ENCODE results near the gene CISD2.
A peak's percentile ranks its signal among the peaks of the same experiment; 100 is the strongest.
"Not testable (repeated sequence)": the region's sequence is repeated elsewhere in the genome, so short reads cannot be mapped to it uniquely, and the experiment has no call there.

Gene CISD2

DNA sequence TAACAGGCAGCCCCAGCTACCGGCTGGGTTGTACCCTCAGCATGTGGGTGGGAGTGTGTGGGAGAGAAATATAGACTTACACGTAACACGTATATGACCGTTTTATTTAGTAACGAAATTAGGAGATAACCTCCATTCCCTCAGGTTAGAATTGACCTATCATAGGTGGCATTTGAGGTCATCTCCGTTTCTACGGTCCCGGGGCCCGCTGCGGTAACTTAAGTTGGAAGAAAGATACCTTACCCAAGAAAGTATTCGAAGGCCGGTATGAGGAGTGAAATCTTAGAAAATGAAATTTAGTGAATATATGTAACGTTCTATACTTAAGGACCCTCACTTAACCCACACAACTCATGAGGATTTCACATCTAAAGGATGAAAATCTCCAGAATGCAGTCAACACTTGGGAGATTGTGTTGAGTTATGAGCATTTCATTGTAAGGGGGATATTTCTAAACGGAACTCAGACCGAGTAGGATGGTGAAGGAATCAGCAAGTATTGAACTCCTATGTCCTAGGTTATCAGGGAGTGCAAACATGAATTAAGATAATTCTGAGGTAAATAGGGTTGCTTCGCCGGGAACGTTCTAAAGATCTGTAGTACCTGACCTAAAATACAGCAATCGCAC, 891 bp downstream of the CISD2 start:
- Histone ChIP-seq H3K4me2 (ENCODE audit: low read length) (peak overlapping the region; percentile 76), H3K4ac (ENCODE audit: low read depth, low read length) (peak overlapping the region; percentile 77), H3K79me1 (ENCODE audit: low read length) (peaks cover 12% of the 10 kb centered on the region)

DNA sequence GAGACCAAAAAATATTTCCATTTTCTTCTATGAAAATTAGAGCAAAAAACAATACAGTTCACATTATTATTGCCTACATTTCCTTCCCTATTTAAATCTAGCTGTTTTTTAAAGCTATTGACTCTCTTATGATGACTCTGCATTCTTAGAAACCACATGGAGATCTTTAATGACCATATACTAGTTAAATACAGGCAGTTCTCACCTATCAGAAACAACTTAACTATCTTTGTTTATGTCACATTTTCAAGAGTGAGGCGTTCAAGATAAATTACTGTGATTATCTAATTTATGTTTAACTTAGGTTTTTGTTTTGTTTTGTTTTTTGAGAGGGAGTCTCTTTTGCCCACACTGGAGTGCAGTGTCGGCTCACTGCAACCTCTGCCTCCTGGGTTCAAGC, 3.0 kb downstream of the CISD2 start:
- no peaks in the 10 kb centered on the region for H3K9me3 ChIP-seq (ENCODE audit: insufficient read depth, low read depth, low read length)
- H2BK5ac ChIP-seq (ENCODE audit: low read depth, low read length, poor library complexity), result no peak overlapping the region
- H2BK12ac ChIP-seq (ENCODE audit: low read length), result no peak overlapping the region
- no peak overlapping the region for H2AFZ ChIP-seq (ENCODE audit: insufficient read depth, low read length, poor library complexity)
- H3K79me1 ChIP-seq (ENCODE audit: low read length), result peaks cover 12% of the 10 kb centered on the region
- peak overlapping the region; percentile 64 for H3K4ac ChIP-seq (ENCODE audit: low read depth, low read length)
- H2BK120ac ChIP-seq (ENCODE audit: insufficient read depth, low read length, poor library complexity), result no peak overlapping the region
- H3K23ac ChIP-seq (ENCODE audit: low read length), result no peak overlapping the region
- H3K18ac ChIP-seq (ENCODE audit: low read length), result no peak overlapping the region
- no peak overlapping the region for H4K8ac ChIP-seq (ENCODE audit: low read depth, low read length)
- peaks cover 0 to 3% of the 10 kb centered on the region in 2 experiments for H3K4me1 ChIP-seq (ENCODE audit: control insufficient read depth in 1 of 2, insufficient read depth in 2 of 2, low read length in 2 of 2)
- no peak overlapping the region for H3K4me3 ChIP-seq (ENCODE audit: low read depth, low read length)
- H4K91ac ChIP-seq (ENCODE audit: low read depth, low read length), result no peak overlapping the region
- no peak for DNase-seq
- H3K27me3 ChIP-seq (ENCODE audit: insufficient read depth, low read length), result no peaks in the 10 kb centered on the region
- H3K79me2 ChIP-seq (ENCODE audit: control insufficient read depth, insufficient read depth, low read length, poor library complexity), result no peaks in the 10 kb centered on the region
- no peak overlapping the region for H3K4me2 ChIP-seq (ENCODE audit: low read length)
- H3K9ac ChIP-seq (ENCODE audit: low read length), result no peak overlapping the region
- peaks cover 0 to 8% of the 10 kb centered on the region in 2 experiments for H3K36me3 ChIP-seq (ENCODE audit: control insufficient read depth in 1 of 2, insufficient read depth in 2 of 2, low read length in 2 of 2)
- no peak overlapping the region for H3K27ac ChIP-seq (ENCODE audit: low read depth, low read length)
- no peak overlapping the region for H2AK5ac ChIP-seq (ENCODE audit: low read length)
- no peak overlapping the region for H3K14ac ChIP-seq (ENCODE audit: low read length)
- no CpG with 5 or more reads among the region's 2 CpGs for WGBS (ENCODE audit: extremely low coverage, insufficient coverage, insufficient read length)
- no peak overlapping the region for H4K12ac ChIP-seq (ENCODE audit: low read depth, low read length)

More for the DNA sequence above, 891 bp downstream of the CISD2 start:
- Histone ChIP-seq H3K23ac (ENCODE audit: low read length) (no peak overlapping the region), H3K27me3 (ENCODE audit: insufficient read depth, low read length) (no peaks in the 10 kb centered on the region), H3K14ac (ENCODE audit: low read length) (peak overlapping the region; percentile 29), H3K4me3 (ENCODE audit: low read depth, low read length) (peak overlapping the region; percentile 88), H3K36me3 (ENCODE audit: control insufficient read depth in 1 of 2, insufficient read depth in 2 of 2, low read length in 2 of 2) (peaks cover 0 to 2% of the 10 kb centered on the region in 2 experiments), H4K8ac (ENCODE audit: low read depth, low read length) (peak overlapping the region; percentile 68), H2BK12ac (ENCODE audit: low read length) (no peak overlapping the region), H3K9ac (ENCODE audit: low read length) (peak overlapping the region; percentile 84), H3K27ac (ENCODE audit: low read depth, low read length) (peak overlapping the region; percentile 95), H4K12ac (ENCODE audit: low read depth, low read length) (no peak overlapping the region), H3K4me1 (ENCODE audit: control insufficient read depth in 1 of 2, insufficient read depth in 2 of 2, low read length in 2 of 2) (peaks cover 0 to 3% of the 10 kb centered on the region in 2 experiments), H2AK5ac (ENCODE audit: low read length) (no peak overlapping the region), H3K18ac (ENCODE audit: low read length) (peak overlapping the region; percentile 13), H2AFZ (ENCODE audit: insufficient read depth, low read length, poor library complexity) (peak overlapping the region; percentile 46), H3K9me3 (ENCODE audit: insufficient read depth, low read depth, low read length) (no peaks in the 10 kb centered on the region), H4K91ac (ENCODE audit: low read depth, low read length) (peak overlapping the region; percentile 64), H3K79me2 (ENCODE audit: control insufficient read depth, insufficient read depth, low read length, poor library complexity) (no peaks in the 10 kb centered on the region), H2BK5ac (ENCODE audit: low read depth, low read length, poor library complexity) (peak overlapping the region; percentile 15), H2BK120ac (ENCODE audit: insufficient read depth, low read length, poor library complexity) (no peak overlapping the region)
- no CpG with 5 or more reads among the region's 19 CpGs for WGBS (ENCODE audit: extremely low coverage, insufficient coverage, insufficient read length)
- DNase-seq, result no peak

DNA sequence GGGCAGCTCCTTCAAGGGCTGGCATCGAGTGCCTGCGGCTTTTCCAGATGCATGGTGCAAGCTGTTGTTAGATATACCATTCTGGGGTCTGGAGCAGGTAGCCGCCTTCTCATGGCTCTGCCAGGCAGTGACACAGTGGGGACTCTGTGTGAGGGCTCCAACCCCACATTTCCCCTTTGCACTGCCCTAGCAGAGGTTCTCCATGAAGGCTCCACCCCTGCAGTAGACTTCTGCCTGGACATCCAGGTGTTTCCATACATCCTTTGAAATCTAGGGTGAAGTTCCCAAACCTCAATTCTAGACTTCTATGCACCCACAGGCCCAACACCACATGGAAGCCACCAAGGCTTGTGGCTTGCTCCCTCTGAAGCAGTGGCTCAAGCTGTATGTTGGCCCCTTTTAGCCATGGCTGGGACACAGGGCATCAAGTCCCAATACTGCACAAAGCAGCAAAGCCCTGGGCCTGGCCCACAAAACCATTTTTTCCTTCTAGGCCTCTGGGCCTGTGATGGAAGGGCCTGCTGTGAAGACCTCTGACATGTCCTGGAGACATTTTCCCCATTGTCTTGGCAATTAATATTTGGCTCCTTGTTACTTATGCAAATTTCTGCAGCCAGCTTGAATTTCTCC, 8.8 kb downstream of the CISD2 start:
- H3K9me3 ChIP-seq (ENCODE audit: insufficient read depth, low read depth, low read length); H3K27me3 ChIP-seq (ENCODE audit: insufficient read depth, low read length); H2BK12ac ChIP-seq (ENCODE audit: low read length); H4K12ac ChIP-seq (ENCODE audit: low read depth, low read length); H3K4me3 ChIP-seq (ENCODE audit: low read depth, low read length); H3K79me2 ChIP-seq (ENCODE audit: control insufficient read depth, insufficient read depth, low read length, poor library complexity); DNase-seq; H3K9ac ChIP-seq (ENCODE audit: low read length); H2AK5ac ChIP-seq (ENCODE audit: low read length); H2BK120ac ChIP-seq (ENCODE audit: insufficient read depth, low read length, poor library complexity); H3K23ac ChIP-seq (ENCODE audit: low read length); H3K4me2 ChIP-seq (ENCODE audit: low read length); H3K4me1 ChIP-seq (ENCODE audit: control insufficient read depth in 1 of 2, insufficient read depth in 2 of 2, low read length in 2 of 2); H3K27ac ChIP-seq (ENCODE audit: low read depth, low read length); H2AFZ ChIP-seq (ENCODE audit: insufficient read depth, low read length, poor library complexity); H3K4ac ChIP-seq (ENCODE audit: low read depth, low read length); H2BK5ac ChIP-seq (ENCODE audit: low read depth, low read length, poor library complexity); H3K14ac ChIP-seq (ENCODE audit: low read length); H4K91ac ChIP-seq (ENCODE audit: low read depth, low read length); H4K8ac ChIP-seq (ENCODE audit: low read depth, low read length); H3K79me1 ChIP-seq (ENCODE audit: low read length); H3K18ac ChIP-seq (ENCODE audit: low read length): not testable (repeated sequence)
- peaks cover 10 to 18% of the 10 kb centered on the region in 2 experiments for H3K36me3 ChIP-seq (ENCODE audit: control insufficient read depth in 1 of 2, insufficient read depth in 2 of 2, low read length in 2 of 2)
- WGBS (ENCODE audit: extremely low coverage, insufficient coverage, insufficient read length), result no CpG with 5 or more reads among the region's 3 CpGs

DNA sequence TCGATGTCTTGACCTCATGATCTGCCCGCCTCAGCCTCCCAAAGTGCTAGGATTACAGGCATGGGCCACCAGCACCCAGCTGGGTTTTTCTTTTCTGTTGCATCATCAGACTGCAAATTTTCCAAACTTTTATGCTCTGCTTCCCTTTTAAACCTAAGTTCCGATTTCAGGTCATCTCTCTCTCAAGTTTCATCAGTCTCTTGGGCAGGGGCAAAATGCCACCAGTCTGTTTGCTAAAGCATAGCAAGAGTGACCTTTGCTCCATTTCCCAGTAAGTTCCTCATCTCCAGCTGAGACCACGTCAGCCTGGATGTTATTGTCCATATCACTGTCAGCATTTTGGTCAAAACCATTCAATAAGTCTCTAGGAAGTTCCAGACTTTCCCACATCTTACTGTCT, 9.6 kb downstream of the CISD2 start:
- not testable (repeated sequence) for H3K14ac ChIP-seq (ENCODE audit: low read length); H2BK12ac ChIP-seq (ENCODE audit: low read length); H3K79me2 ChIP-seq (ENCODE audit: control insufficient read depth, insufficient read depth, low read length, poor library complexity); H3K4me1 ChIP-seq (ENCODE audit: control insufficient read depth in 1 of 2, insufficient read depth in 2 of 2, low read length in 2 of 2); H3K4me3 ChIP-seq (ENCODE audit: low read depth, low read length); H4K91ac ChIP-seq (ENCODE audit: low read depth, low read length); H3K27me3 ChIP-seq (ENCODE audit: insufficient read depth, low read length); H3K18ac ChIP-seq (ENCODE audit: low read length); H3K4me2 ChIP-seq (ENCODE audit: low read length); H3K79me1 ChIP-seq (ENCODE audit: low read length); H3K9ac ChIP-seq (ENCODE audit: low read length); H3K27ac ChIP-seq (ENCODE audit: low read depth, low read length); H2BK120ac ChIP-seq (ENCODE audit: insufficient read depth, low read length, poor library complexity); H2AK5ac ChIP-seq (ENCODE audit: low read length); H3K9me3 ChIP-seq (ENCODE audit: insufficient read depth, low read depth, low read length); H3K4ac ChIP-seq (ENCODE audit: low read depth, low read length); H4K12ac ChIP-seq (ENCODE audit: low read depth, low read length); H2AFZ ChIP-seq (ENCODE audit: insufficient read depth, low read length, poor library complexity); H4K8ac ChIP-seq (ENCODE audit: low read depth, low read length); H2BK5ac ChIP-seq (ENCODE audit: low read depth, low read length, poor library complexity); H3K23ac ChIP-seq (ENCODE audit: low read length)
- peak in 1 of 2 donors; percentile 38 for DNase-seq
- H3K36me3 ChIP-seq (ENCODE audit: control insufficient read depth in 1 of 2, insufficient read depth in 2 of 2, low read length in 2 of 2), result peaks cover 10 to 15% of the 10 kb centered on the region in 2 experiments
- WGBS (ENCODE audit: extremely low coverage, insufficient coverage, insufficient read length), result no CpG with 5 or more reads among the region's 4 CpGs

All from trophoblast cell (in vitro differentiated cells and primary cell).